CD4-positive, alpha-beta T cell treated with Interleukin-1 beta for 1 hour (primary cell): ENCODE measurements around the gene RHBDF2.

ENCODE experiments used
- DNase-seq, 2 donors: peaks; one replicate each; pipeline ENCODE4 v3.0.0-alpha.2; 2020 to 2022

RHBDF2 gene

GRCh38 chr17:76501018-76501826 is at the start of gene RHBDF2:
TSS of gene RHBDF2 (minus strand) at chr17:76501423. CDS start at chr17:76481524, 19,899 bp downstream.
- peak; percentile 95 to 96 for DNase-seq

- DNase-seq, result no peak
Observed at GRCh38 chr17:76549539-76549938, 48.3 kb upstream of the RHBDF2 start.

GRCh38 chr17:76549215-76549518 is 47.9 kb upstream of the RHBDF2 start:
- no peak for DNase-seq

GRCh38 chr17:76548378-76549214 is 47.4 kb upstream of the RHBDF2 start:
- DNase-seq, result no peak

- no peak for DNase-seq
Observed at GRCh38 chr17:76547642-76548202, 46.5 kb upstream of the RHBDF2 start.

GRCh38 chr17:76547183-76547641 is 46.0 kb upstream of the RHBDF2 start:
- DNase-seq, result peak; percentile 68 to 72

GRCh38 chr17:76546556-76547182 is 45.4 kb upstream of the RHBDF2 start:
- DNase-seq, result no peak

- no peak for DNase-seq
Observed at GRCh38 chr17:76545918-76546555, 44.8 kb upstream of the RHBDF2 start.

GRCh38 chr17:76544546-76545365 is 43.5 kb upstream of the RHBDF2 start:
- DNase-seq, result no peak

GRCh38 chr17:76543826-76544545 is 42.8 kb upstream of the RHBDF2 start:
- no peak for DNase-seq

GRCh38 chr17:76543482-76543825 is 42.2 kb upstream of the RHBDF2 start:
- DNase-seq, result no peak

GRCh38 chr17:76542984-76543383 is 41.8 kb upstream of the RHBDF2 start:
- DNase-seq, result no peak

- DNase-seq, result no peak
Observed at GRCh38 chr17:76542566-76542971, 41.3 kb upstream of the RHBDF2 start.

- no peak for DNase-seq
Observed at GRCh38 chr17:76541739-76542454, 40.7 kb upstream of the RHBDF2 start.

- peak in 1 of 2 donors; percentile 68 for DNase-seq
Observed at GRCh38 chr17:76540381-76541300, 39.4 kb upstream of the RHBDF2 start.

- DNase-seq, result no peak
Observed at GRCh38 chr17:76539631-76540271, 38.5 kb upstream of the RHBDF2 start, which contains the start of gene PRCD. TSS of gene PRCD (plus strand) at chr17:76540044. CDS start at chr17:76540142, 98 bp downstream.

GRCh38 chr17:76538941-76539570 is 37.8 kb upstream of the RHBDF2 start:
- no peak for DNase-seq

GRCh38 chr17:76538281-76538931 is 37.2 kb upstream of the RHBDF2 start:
- DNase-seq, result no peak
